Astrocyte of the hippocampus (primary cell): ENCODE measurements around the gene KDM4B.

ENCODE experiments used
- DNase-seq: peaks from one replicate; pipeline ENCODE4 v3.0.0; 2011; ENCODE audit warnings: low read depth, low spot score

The KDM4B gene

DNA sequence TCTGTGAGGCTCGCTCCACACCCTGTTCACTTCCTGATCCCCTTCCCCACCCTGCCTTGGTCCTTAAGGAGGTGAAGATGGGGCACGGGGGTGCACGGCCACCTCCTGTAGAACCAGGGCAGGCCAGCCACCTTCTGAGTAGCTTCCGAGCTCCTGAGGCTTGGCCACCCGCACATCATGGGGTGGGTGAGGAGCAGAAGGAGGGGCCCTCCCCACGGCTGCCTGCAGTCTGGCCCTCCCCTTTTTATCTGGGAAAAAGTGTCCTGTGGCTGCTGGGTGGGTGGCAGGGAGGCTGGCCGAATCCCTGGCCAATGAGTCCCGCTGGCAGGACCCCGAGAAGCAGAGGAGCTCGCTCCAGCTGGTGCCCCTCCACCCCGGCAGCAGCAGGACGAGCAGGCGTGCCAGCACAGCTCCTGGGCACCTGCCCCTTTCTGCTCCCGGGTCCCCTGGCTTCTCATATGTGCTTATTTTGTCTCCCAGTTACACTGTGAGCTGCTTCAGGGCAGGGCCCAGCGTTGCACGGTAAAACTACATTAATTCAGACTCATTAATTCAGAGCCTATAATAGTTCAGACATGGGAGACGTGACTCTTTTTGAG lies 135.0 kb downstream of the KDM4B start:
- DNase-seq, result no peak

DNA sequence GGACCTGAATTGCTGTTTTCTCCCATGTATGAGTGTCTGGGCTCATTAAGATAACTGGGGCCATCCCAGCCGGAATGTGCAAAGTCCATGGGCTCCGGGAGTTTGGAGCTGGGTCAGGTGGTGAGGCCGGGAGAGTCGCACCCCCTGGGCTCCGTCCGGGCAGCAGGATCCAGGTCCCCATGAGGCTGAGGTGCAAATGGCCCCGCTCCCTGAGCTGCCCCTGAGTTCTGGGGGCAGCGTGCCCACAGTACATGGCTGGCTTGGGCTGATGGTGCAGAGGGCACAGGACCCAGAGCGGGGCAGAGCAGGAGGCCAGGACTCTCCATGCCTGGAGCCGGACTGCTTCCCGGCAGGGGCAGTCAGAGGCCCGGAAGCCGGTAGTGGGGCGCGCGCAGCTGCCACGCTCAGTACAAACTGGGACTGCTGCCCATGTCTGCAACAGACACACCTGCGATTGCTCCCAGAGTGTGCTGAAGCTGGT lies 136.0 kb downstream of the KDM4B start:
- DNase-seq, result no peak

DNA sequence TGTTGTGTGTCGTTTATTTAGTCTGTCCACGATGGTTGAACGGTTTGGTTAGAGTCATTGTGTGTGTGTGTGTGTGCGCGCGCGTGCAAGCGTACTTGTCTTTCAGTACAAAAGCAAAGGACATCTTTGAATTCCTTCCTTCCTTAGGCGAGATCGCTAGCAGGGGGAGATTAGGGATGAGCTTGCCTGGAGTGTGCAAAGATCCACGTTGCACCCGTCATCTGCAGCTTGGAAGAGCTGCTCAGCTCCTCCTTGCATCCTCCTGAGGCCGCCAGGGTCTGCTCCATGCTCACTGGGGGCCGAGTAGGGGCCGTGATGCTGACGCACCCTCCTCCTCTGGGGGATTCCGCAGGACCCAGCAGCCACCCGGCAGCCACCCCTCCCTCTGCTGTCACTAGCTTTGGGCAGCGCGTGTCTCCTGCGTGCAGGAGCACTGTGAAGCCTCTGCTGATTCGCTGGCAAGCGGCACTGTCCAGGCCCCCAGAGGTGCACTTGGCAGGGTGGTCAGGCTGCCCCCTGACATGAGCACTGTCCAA lies 137.3 kb downstream of the KDM4B start:
- no peak for DNase-seq

DNA sequence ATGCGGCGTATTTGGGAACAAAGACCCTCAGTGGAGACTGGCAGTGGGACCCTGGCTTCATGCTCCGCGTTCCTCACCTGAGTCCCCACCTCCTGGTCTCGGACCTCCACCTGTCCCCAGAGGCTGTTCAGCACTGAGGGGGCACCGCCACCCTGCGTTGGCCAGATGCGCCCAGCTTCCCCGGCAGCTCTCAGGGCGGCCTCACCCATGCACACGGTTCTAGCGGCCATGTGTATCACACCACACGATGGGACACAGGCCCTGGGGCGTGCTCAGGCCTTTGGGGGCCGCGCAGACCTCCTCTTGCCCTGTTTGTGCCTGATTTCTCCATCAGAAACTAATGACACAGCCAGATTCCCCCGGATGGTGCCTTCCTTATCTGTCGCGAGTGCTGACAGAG lies 138.1 kb downstream of the KDM4B start:
- DNase-seq, result no peak

DNA sequence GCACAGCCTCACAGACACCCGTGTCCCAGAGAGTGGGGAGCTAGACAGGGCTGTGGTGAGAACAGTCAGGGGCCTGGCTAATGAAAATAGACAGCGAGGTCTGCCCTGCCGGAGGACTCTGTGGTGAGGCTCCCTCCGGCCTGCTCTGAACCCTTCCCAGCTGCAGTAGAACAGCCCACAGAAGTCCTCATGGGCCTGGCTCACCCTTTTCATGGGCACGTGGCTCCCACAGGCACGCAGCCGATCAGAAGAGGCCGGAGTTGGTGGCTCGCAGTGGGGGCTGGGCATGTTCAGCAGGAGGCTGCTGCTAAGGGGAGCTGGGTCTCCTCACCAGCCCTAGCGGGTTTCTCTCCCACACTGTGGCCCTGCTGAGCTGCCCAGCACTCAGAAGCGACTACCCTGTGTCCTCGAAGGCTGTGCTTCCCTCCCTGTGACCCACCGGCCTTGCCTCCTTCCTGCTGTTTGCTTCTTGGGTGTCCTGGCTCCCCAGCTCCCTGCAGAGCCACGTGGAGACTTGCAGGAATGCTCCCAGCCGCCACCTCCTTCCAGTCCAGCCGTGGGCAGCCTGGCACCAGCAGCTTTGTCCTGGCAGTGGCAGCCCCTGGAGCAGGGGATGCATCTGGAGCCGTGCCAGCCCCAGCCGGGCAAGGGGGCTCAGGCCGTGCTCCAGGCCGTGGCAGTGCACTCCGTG lies 138.7 kb downstream of the KDM4B start:
- peak; percentile 59 for DNase-seq

DNA sequence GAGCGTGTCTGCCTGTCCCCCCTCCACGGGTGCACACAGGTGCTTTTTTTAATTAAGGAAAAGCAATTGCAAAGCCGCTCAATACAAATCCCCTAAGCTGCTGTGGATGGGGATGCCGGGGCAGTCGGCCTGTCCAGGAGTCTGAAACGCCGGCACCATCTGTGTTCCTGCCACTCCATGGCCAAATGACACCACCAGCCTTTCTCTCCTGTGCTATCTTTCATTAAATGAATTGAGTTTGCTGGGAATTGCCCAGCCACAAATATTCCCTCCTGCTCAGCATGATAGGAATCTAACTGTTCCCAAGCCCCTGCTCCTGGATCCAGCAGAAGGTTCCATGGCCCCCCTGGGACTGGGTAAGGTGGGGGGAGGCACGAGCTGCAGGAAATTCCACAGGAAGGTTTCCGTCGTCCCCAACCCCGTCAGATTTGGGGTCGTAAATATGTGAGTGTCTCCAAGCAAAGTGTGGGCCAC lies 139.2 kb downstream of the KDM4B start:
- DNase-seq, result peak; percentile 40

DNA sequence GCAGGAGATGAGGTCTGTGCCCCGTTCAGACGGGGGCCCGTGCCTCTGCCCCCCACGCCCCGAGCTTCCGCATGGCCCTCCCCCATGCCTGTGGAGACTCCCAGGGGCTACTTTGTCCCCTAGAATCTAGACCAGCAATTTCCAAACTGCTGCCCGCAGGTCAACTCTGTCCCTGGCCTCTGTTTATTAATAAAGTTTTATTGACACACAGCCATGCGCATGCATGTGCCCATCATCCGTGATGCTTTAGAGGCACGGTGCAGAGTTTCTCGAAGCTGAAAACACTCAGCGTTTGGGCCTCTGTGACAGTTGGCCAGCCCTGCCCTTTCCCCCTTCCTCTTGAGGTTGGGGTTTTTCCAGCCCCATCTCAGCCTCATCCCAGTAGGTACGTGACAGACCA lies 140.0 kb downstream of the KDM4B start:
- no peak for DNase-seq

DNA sequence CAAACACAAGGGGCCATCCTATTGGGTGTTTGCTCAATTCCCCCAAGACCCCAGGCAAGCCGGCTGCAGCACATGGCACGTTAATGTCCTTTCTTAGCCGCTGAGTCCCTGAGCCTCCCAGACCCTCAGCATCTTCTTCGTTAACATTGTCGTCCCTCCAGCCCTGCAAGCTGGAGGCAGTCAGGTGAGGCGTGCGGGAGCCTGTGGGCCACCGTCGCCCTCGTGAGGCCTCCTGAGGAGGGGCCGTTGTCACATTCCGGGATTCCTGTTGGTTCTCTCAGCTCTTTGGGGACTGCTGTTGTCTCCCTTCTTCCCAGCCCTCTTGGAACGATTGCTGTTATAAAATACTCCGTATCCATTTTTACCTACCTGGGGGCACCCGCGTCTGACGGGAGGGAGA lies 140.6 kb downstream of the KDM4B start:
- no peak for DNase-seq

DNA sequence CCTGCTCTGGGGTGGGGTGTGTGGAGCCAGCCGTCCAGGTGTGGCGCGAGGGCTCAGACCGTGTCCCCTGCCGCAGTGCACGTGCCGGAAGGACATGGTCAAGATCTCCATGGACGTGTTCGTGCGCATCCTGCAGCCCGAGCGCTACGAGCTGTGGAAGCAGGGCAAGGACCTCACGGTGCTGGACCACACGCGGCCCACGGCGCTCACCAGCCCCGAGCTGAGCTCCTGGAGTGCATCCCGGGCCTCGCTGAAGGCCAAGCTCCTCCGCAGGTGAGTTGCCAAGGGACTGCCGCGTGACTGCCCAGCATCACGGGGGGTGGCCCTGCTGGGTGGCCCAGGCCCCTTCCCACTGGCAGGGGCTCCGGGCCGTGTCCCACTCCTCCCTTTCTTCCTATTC lies 141.6 kb downstream of the KDM4B start:
- DNase-seq, result no peak

DNA sequence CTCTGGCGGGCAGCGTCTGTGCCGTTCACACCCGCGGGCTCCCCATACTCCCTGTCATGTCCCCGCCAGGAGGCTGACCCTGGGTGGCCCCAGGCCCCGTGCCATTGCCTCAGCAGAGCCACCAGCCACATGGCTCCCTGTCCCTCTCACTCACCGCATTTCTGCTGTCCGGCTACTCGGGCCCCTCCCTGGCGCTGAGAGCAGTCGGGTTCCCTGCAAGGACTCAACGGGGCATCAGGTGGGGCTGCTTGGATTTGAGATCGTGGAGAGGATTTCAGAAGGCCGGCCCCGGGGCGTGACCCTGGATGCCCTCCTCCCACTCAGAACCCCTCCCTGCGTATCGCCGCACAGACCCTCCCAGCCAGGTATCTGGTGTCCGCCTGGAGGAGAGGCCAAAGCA lies 142.1 kb downstream of the KDM4B start:
- no peak for DNase-seq

DNA sequence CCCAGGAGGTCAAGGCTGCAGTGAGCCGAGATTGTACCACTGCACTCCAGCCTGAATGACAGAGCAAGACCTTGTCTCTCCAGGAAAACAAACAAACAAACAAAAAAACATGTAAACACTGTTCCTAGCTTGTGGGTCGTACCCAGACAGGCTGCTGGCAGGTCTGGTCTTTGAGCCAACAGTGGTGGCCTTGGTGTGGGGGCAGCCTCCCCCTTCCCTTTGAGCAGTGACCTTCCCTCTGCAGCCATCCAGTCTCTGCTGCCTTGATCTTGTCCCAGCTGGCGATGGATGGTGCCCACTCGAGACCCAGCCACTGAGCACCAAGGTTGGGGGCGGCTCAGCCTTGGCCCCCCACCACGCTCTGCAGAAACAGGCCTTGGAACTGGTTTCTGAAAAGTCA lies 143.3 kb downstream of the KDM4B start:
- DNase-seq, result no peak

DNA sequence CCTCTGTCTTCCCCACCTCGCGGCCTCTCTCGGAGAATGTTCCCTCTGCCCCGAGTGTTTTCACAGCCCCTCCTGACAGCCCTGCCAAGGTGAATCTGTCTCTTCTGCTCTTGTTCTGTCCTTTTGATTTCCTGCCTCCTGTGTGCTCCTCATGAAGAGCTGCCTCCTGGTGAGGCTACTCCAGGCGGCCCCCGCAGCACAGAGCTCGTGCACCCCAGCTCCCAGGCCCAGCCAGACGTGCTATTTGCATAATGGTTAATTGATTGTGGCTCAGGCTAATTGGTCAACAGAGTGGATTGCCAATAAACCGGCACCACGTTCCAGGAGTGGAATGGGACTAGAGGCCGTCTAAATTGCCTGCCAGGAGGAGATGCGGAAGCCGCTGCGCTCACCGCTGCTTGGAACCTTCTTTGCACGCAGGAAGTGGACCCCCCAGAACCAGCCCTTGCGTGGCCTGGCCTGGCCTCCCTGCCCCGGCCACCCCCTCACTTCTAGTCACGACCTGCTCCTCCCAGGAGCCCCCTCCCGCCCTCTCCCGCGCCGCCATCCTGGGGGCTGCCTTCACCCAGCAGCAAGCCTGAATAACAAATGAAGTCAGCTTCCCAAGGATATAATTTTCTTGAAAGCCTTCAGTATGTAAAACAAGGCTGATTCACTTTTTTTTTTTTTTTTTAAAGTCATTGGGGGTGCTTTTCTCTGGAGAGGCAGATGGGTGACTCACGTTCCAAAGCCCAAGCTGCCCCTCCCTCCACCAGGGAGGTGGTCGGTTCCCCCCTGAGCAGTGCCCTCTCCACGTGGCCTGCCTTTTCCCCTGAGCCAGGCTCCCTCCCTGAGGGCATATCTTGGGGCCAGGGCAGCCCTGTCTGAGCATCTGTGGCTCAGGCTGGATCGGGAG lies 144.0 kb downstream of the KDM4B start:
- peak; percentile 83 for DNase-seq

DNA sequence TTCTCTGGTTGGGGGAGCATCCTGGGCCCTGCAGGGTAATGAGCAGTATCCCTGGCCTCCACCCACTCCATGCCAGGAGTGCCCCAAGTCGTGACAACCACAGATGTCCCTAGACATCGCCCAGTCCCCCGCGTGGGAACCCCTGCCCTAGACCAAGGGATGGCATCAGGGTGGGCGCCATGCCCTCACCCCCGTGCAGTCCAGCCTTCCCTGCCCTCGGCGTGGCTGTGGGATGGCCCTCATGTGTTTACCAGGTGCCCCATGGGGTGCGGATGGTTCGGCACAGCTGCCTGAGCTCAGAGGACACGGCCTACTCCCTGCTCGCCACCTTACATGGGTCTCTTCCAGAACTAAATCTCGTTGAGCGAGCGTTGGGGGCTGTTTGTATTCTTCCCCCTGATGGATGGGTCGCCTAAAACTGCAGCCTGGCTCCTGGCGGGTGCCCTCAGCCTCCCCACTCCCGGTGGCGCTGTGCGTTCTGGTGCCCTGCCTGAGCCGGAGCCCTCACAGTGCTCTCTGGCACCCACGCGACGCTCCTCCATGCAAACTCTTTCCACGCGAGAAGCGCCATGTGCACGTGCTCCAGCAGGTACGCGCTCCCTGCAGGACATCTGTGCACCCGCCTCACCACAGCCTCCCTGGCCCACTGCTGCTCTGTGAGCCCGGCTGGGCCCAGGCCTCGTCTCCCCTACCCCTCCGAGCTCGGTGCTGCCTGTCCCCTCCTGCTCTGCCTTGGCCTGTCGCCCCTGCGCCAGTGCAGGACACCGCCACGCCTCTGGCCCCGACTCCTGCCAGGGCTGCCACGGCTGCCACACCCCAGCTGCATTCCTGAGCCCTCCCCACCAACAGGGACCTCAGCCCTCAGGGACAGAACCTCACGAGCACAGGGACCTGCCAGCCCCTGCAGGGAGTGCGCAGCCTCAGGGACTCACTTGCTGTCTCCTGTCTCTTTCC lies 145.0 kb downstream of the KDM4B start:
- DNase-seq, result no peak

DNA sequence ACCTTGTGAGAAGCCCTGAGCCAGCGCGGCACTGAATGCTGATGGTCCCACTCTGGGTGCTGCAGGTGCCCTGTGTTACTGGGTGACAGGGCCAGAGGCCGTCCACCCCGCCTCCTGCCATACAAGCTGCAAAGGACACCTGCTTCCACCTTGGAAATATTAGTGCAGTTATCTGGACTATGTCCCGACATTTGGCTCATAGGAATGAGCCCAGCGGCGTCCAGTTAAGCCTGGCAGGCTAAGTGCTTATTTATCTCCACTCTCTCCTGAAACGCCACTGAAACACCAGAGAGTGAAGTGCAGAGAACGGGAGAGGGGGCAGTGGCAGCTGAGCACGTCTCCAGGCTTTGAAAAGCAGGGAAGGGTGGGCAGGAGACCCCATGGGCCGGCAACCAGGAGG lies 145.8 kb downstream of the KDM4B start:
- no peak for DNase-seq

DNA sequence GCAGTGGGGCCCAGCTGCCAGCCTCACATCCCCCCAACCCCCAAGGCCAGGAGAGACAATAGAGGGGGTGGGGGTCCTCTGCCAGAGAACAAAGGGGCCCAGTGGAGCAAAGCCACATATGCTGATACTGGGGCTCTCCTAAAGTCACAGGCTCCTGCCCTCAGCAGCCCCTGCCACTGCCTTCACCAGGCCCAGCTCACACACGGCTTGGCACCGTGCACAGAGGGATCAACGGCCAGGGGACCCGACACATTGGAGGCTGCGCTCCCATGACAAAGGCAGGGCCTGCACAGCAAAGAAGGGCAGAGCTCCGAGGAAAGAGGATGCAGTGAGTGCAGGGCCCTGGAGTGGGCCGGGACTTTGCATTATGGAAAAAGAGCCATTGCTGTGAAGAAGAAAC lies 146.4 kb downstream of the KDM4B start:
- no peak for DNase-seq

DNA sequence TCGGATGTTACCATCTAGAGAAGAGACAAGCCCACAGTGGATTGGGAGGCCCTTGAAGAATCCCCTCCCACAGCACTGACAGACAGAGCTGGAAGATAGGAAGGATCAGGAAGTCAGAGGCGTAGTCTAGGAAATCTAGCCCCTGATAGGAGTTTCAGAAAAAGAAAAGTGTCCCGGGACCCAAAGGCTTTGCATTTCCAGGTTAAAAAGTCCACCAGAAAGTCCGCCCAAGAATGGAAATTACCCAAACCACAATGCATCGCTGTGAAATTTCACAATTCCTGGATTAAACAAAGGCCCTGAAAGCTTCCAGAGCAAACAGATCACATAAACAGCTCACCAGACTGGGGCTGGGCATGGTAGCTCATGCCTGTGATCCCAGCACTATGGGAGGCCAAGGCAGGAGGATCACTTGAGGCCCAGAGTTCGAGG lies 146.9 kb downstream of the KDM4B start:
- peak; percentile 70 for DNase-seq

DNA sequence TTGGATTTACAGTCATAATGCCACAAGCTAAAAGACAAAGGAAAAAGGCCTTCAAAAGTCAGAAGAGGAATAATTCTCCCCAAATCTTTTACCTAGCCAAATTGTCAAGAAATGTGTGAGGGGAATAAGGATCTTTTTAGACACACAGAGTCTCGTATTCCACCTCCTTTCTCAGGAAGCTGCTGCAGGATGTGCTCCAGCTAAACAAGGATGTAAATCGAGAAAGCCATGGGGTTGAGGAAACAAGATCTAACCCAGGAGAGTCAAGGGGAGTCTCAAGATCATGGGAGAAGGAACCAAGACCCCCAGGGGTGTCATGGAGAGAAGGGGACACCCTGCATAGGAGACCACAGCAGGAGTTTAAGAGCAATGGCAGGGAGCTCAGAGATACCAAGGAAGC lies 147.4 kb downstream of the KDM4B start:
- DNase-seq, result no peak

DNA sequence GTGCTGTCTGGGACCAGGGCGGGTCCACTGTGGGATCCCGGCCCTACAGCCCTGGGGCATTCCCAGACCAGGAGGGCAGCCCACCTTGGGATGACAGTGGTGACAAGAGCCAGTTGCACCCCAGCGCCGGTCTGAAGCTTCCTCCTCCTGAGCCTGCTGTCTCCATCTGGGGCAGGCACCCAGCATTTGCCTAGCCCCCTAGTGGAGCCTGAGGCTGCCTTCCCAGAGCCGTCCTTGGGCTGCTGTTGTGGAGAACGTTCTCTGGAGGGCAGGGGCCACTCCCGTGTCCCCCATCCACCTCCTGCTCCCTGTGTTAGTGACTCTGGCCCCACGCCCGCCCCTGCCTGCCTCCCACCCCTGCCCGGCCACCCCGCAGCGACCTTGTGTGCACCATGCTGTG lies 148.5 kb downstream of the KDM4B start:
- no peak for DNase-seq

DNA sequence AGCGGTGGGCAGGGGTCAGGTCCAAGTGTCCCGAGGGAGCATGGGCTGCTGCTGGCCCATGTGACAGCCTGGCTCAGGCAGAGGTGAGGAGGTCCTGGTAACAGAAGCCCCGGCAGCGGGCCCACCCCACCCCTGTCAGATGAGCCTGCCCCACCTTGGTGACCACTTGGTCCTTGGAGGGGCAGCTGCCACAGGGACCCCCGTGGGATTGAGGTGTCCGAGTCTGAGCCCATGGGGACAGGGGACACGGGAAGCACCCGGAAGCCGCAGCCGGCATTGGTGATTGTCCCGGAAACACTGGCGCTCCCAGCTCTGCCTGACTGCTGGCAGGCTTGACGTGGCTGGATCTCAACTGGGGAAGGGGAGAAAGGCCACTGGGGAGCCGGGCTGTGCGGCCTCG lies 149.1 kb downstream of the KDM4B start:
- no peak for DNase-seq

DNA sequence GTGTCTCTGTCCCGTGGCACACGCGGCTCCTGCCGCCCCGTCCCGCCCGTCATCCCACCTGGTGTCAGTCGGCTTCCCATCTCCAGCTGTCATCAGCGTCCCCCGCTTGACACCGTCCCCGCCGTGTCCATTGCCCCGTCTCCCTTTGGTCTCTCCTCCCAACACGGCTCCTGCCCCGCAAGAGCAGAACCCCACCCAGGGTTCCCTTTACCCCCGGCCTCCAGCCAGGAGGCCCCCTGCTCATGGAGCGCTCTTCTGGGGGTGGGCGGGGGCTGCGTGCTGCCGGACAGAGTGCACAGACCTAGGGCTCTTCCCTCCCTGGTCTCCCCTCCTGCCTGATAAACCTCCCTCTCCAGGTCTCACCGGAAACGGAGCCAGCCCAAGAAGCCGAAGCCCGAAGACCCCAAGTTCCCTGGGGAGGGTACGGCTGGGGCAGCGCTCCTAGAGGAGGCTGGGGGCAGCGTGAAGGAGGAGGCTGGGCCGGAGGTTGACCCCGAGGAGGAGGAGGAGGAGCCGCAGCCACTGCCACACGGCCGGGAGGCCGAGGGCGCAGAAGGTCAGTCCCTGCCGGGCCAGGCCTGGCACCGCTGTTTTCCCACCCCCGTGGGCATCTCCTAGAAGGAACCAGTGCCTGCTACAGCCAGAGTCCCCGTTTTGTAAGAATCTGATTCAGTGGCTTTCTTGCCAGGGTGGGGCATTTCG lies 150.5 kb downstream of the KDM4B start:
- no peak for DNase-seq
